ENCODE data around the gene AS3MT.
A peak's percentile ranks its signal among the peaks of the same experiment; 100 is the strongest.
"Not testable (repeated sequence)": the region's sequence is repeated elsewhere in the genome, so short reads cannot be mapped to it uniquely, and the experiment has no call there.

Gene AS3MT

DNA sequence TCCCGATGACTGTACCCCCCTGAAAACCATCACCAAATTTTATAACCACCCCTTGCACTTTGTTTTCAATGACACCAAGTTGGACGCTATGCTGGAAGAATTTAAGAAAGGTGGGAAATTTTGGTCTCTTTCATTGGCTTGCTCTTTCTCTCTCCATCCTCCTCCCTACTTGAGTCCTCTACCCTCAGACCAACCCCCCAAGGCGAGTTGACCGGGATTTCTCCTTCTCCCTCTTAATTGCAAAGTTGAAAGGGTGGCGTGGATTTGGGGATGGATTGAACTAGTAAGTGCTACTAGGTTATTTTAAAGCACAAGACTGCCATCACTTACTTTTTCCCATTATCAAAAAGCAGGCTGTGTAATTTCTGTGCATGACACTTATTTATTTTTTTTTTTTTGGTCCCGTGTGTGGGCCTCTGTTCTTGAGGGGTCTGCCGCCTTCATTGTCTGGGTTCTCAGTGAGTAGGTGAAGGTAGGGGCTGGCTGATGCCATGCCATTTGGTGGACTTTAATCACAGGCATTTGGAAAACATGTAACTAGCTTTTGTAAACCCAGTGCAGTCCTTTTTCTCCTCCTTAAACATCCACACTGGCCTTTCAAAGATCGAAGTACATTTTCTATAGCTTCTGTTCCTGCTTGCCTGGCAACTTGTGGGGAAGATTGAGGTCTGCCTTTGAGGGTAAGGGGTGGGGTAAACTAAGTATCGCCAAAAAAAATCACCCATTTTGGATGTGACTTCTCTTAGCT is 50.9 kb downstream of the AS3MT start:
- no peak overlapping the region for H3K27ac ChIP-seq (ENCODE audit: low read depth, low read length)
- H3K27me3 ChIP-seq (ENCODE audit: control insufficient read depth, insufficient read depth, low read length), result peaks cover 26% of the 10 kb centered on the region
- peak overlapping the region; percentile 99 for H3K4me3 ChIP-seq (ENCODE audit: low read depth, low read length)
- no peaks in the 10 kb centered on the region for H3K9me3 ChIP-seq (ENCODE audit: control insufficient read depth, insufficient read depth, low read depth, low read length)
- peaks cover 14% of the 10 kb centered on the region; the same call in 1 of the 2 replicates for H3K4me1 ChIP-seq (ENCODE audit: control insufficient read depth, insufficient read depth, low read length)
- no peak overlapping the region for H3K9ac ChIP-seq (ENCODE audit: low read length)
- no peaks in the 10 kb centered on the region for H3K36me3 ChIP-seq (ENCODE audit: control insufficient read depth, insufficient read depth, low read length)

- no peak overlapping the region for H3K4me3 ChIP-seq (ENCODE audit: low read depth, low read length)
- 0 out of 2 replicates have a peak, but pooled peaks cover 2% of the 10 kb centered on the region for H3K36me3 ChIP-seq (ENCODE audit: control insufficient read depth, insufficient read depth, low read length)
- no peak overlapping the region for H3K27ac ChIP-seq (ENCODE audit: low read depth, low read length)
These were observed 54.3 kb downstream of the AS3MT start for GRCh38 chr10:102923601-102924000.

GRCh38 chr10:102926842-102927241 is 57.6 kb downstream of the AS3MT start:
- no peak overlapping the region for H3K27ac ChIP-seq (ENCODE audit: low read depth, low read length)
- H3K27me3 ChIP-seq (ENCODE audit: control insufficient read depth, insufficient read depth, low read length), result no peaks in the 10 kb centered on the region
- H3K9me3 ChIP-seq (ENCODE audit: control insufficient read depth, insufficient read depth, low read depth, low read length), result no peaks in the 10 kb centered on the region
- no peak overlapping the region for H3K4me3 ChIP-seq (ENCODE audit: low read depth, low read length)
- no peak overlapping the region for H3K9ac ChIP-seq (ENCODE audit: low read length)
- 0 out of 2 replicates have a peak, but pooled peaks cover 2% of the 10 kb centered on the region for H3K36me3 ChIP-seq (ENCODE audit: control insufficient read depth, insufficient read depth, low read length)
- H3K4me1 ChIP-seq (ENCODE audit: control insufficient read depth, insufficient read depth, low read length), result no peaks in the 10 kb centered on the region

More at GRCh38 chr10:102923601-102924000, 54.3 kb downstream of the AS3MT start:
- Histone ChIP-seq H3K27me3 (ENCODE audit: control insufficient read depth, insufficient read depth, low read length) (peaks cover 20% of the 10 kb centered on the region), H3K4me1 (ENCODE audit: control insufficient read depth, insufficient read depth, low read length) (peaks cover 11% of the 10 kb centered on the region; the same call in 1 of the 2 replicates), H3K9me3 (ENCODE audit: control insufficient read depth, insufficient read depth, low read depth, low read length) (no peaks in the 10 kb centered on the region), H3K9ac (ENCODE audit: low read length) (no peak overlapping the region)

- Histone ChIP-seq H3K9ac (ENCODE audit: low read length) (no peak overlapping the region), H3K4me1 (ENCODE audit: control insufficient read depth, insufficient read depth, low read length) (no peaks in the 10 kb centered on the region), H3K9me3 (ENCODE audit: control insufficient read depth, insufficient read depth, low read depth, low read length) (no peaks in the 10 kb centered on the region), H3K27me3 (ENCODE audit: control insufficient read depth, insufficient read depth, low read length) (no peaks in the 10 kb centered on the region), H3K4me3 (ENCODE audit: low read depth, low read length) (no peak overlapping the region), H3K27ac (ENCODE audit: low read depth, low read length) (no peak overlapping the region), H3K36me3 (ENCODE audit: control insufficient read depth, insufficient read depth, low read length) (0 out of 2 replicates have a peak, but pooled peaks cover 2% of the 10 kb centered on the region)
These were observed 58.2 kb downstream of the AS3MT start for GRCh38 chr10:102927311-102928010.

DNA sequence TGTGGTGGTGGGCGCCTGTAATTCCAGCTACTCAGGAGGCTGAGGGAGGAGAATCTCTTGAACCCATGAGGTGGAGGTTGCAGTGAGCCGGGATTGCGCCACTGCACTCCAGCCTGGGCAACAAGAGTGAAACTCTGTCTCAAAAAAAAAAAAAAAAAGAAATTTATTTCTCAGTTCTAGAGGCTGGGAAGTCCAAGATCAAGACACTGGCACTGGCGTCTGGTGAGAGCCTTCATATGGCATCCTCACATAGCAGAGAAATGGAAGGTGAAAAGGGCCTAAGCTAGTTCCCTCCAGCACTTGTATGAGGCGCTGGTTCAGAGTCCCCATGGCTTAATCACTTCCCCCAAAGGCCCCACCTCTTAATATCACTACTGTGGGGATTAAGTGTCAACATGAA is 59.2 kb downstream of the AS3MT start:
- H3K4me1 ChIP-seq (ENCODE audit: control insufficient read depth, insufficient read depth, low read length); H3K36me3 ChIP-seq (ENCODE audit: control insufficient read depth, insufficient read depth, low read length); H3K27me3 ChIP-seq (ENCODE audit: control insufficient read depth, insufficient read depth, low read length); H3K9ac ChIP-seq (ENCODE audit: low read length); H3K4me3 ChIP-seq (ENCODE audit: low read depth, low read length); H3K27ac ChIP-seq (ENCODE audit: low read depth, low read length); H3K9me3 ChIP-seq (ENCODE audit: control insufficient read depth, insufficient read depth, low read depth, low read length): not testable (repeated sequence)

DNA sequence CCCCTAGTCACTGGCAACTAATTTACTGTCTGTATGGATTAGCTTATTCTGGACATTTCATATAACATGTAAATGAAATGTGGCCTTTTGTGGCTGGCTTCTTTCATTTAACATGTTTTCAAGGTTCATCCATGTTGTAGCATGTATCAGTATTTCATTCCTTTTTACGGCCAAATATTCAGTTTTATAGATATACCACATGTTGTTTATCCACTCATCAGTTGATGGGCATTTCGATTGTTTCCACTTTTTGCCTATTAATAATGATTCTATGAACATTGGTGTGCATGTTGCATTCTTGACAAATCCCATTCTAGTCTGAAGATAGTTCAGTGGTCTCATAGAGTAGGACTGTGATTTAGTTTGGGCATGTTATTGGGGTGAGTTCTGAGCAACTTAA is 61.5 kb downstream of the AS3MT start:
- Histone ChIP-seq H3K4me3 (ENCODE audit: low read depth, low read length) (no peak overlapping the region), H3K36me3 (ENCODE audit: control insufficient read depth, insufficient read depth, low read length) (0 out of 2 replicates have a peak, but pooled peaks cover 2% of the 10 kb centered on the region), H3K9ac (ENCODE audit: low read length) (no peak overlapping the region), H3K27ac (ENCODE audit: low read depth, low read length) (no peak overlapping the region), H3K4me1 (ENCODE audit: control insufficient read depth, insufficient read depth, low read length) (no peaks in the 10 kb centered on the region), H3K27me3 (ENCODE audit: control insufficient read depth, insufficient read depth, low read length) (no peaks in the 10 kb centered on the region), H3K9me3 (ENCODE audit: control insufficient read depth, insufficient read depth, low read depth, low read length) (no peaks in the 10 kb centered on the region)

GRCh38 chr10:102931643-102932042 is 62.4 kb downstream of the AS3MT start:
- H3K9me3 ChIP-seq (ENCODE audit: control insufficient read depth, insufficient read depth, low read depth, low read length), result no peaks in the 10 kb centered on the region
- no peaks in the 10 kb centered on the region for H3K27me3 ChIP-seq (ENCODE audit: control insufficient read depth, insufficient read depth, low read length)
- H3K27ac ChIP-seq (ENCODE audit: low read depth, low read length), result no peak overlapping the region
- no peak overlapping the region for H3K9ac ChIP-seq (ENCODE audit: low read length)
- H3K4me1 ChIP-seq (ENCODE audit: control insufficient read depth, insufficient read depth, low read length), result no peaks in the 10 kb centered on the region
- H3K4me3 ChIP-seq (ENCODE audit: low read depth, low read length), result no peak overlapping the region
- 0 out of 2 replicates have a peak, but pooled peaks cover 2% of the 10 kb centered on the region for H3K36me3 ChIP-seq (ENCODE audit: control insufficient read depth, insufficient read depth, low read length)

- H3K27me3 ChIP-seq (ENCODE audit: control insufficient read depth, insufficient read depth, low read length), result no peaks in the 10 kb centered on the region
- H3K9me3 ChIP-seq (ENCODE audit: control insufficient read depth, insufficient read depth, low read depth, low read length), result no peaks in the 10 kb centered on the region
- no peak overlapping the region for H3K4me3 ChIP-seq (ENCODE audit: low read depth, low read length)
- H3K4me1 ChIP-seq (ENCODE audit: control insufficient read depth, insufficient read depth, low read length), result no peaks in the 10 kb centered on the region
- H3K36me3 ChIP-seq (ENCODE audit: control insufficient read depth, insufficient read depth, low read length), result no peaks in the 10 kb centered on the region
- no peak overlapping the region for H3K9ac ChIP-seq (ENCODE audit: low read length)
- H3K27ac ChIP-seq (ENCODE audit: low read depth, low read length), result no peak overlapping the region
These were observed 66.2 kb downstream of the AS3MT start for GRCh38 chr10:102935505-102935904.

GRCh38 chr10:102935939-102936605 is 66.8 kb downstream of the AS3MT start:
- Histone ChIP-seq H3K4me3 (ENCODE audit: low read depth, low read length) (no peak overlapping the region), H3K36me3 (ENCODE audit: control insufficient read depth, insufficient read depth, low read length) (no peaks in the 10 kb centered on the region), H3K9ac (ENCODE audit: low read length) (no peak overlapping the region), H3K4me1 (ENCODE audit: control insufficient read depth, insufficient read depth, low read length) (no peaks in the 10 kb centered on the region), H3K27me3 (ENCODE audit: control insufficient read depth, insufficient read depth, low read length) (no peaks in the 10 kb centered on the region), H3K27ac (ENCODE audit: low read depth, low read length) (no peak overlapping the region), H3K9me3 (ENCODE audit: control insufficient read depth, insufficient read depth, low read depth, low read length) (no peaks in the 10 kb centered on the region)

DNA sequence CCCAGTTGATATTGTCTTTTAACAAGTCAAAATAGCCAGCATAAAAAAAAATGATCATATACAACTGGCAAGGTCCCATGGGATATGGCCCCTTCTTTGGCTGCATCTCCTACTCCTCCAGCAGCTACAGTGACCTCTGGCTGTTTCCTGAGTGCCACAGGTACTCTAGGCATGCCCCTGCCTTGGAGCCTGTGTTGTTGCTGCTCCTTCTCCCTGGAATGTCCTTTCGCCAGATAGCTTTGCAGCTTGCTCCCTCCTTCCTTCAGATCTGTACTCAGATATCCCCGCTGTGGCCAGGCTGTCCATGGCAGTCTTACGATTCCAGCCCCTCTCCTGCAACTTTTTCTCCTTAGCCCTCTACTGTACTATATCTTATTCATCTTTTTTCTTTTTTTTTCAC is 72.1 kb downstream of the AS3MT start:
- Histone ChIP-seq H3K4me1 (ENCODE audit: control insufficient read depth, insufficient read depth, low read length) (peaks cover 11% of the 10 kb centered on the region), H3K27me3 (ENCODE audit: control insufficient read depth, insufficient read depth, low read length) (no peaks in the 10 kb centered on the region), H3K9ac (ENCODE audit: low read length) (no peak overlapping the region), H3K4me3 (ENCODE audit: low read depth, low read length) (no peak overlapping the region), H3K9me3 (ENCODE audit: control insufficient read depth, insufficient read depth, low read depth, low read length) (no peaks in the 10 kb centered on the region), H3K36me3 (ENCODE audit: control insufficient read depth, insufficient read depth, low read length) (no peaks in the 10 kb centered on the region), H3K27ac (ENCODE audit: low read depth, low read length) (no peak overlapping the region)

- peaks cover 11% of the 10 kb centered on the region for H3K4me1 ChIP-seq (ENCODE audit: control insufficient read depth, insufficient read depth, low read length)
- H3K9ac ChIP-seq (ENCODE audit: low read length), result no peak overlapping the region
- H3K4me3 ChIP-seq (ENCODE audit: low read depth, low read length), result no peak overlapping the region
- no peaks in the 10 kb centered on the region for H3K9me3 ChIP-seq (ENCODE audit: control insufficient read depth, insufficient read depth, low read depth, low read length)
- no peak overlapping the region for H3K27ac ChIP-seq (ENCODE audit: low read depth, low read length)
- no peaks in the 10 kb centered on the region for H3K27me3 ChIP-seq (ENCODE audit: control insufficient read depth, insufficient read depth, low read length)
- no peaks in the 10 kb centered on the region for H3K36me3 ChIP-seq (ENCODE audit: control insufficient read depth, insufficient read depth, low read length)
These were observed 76.2 kb downstream of the AS3MT start for GRCh38 chr10:102945449-102945848.
